22Rv1 (cell line): ENCODE data around the gene MARCHF7.
"Not testable (repeated sequence)": the region's sequence is repeated elsewhere in the genome, so short reads cannot be mapped to it uniquely, and the experiment has no call there.

ENCODE experiments used
- H3K27ac ChIP-seq: fragments of 450-650 bp; 2 replicates; pipeline ENCODE4 v1.5.1; 2017
- ZFX ChIP-seq: fragments of 450-650 bp; IDR thresholded peaks from 2 replicates; pipeline ENCODE4 v1.6.1; 2017; ENCODE audit warnings: antibody characterized with exemption, borderline replicate concordance
- TF ChIP-seq, protein P1 (sequence below): fragments of 450-650 bp; IDR thresholded peaks from 2 replicates; pipeline ENCODE4 v1.5.1; 2017; ENCODE audit warnings: mild to moderate bottlenecking

Gene MARCHF7

DNA sequence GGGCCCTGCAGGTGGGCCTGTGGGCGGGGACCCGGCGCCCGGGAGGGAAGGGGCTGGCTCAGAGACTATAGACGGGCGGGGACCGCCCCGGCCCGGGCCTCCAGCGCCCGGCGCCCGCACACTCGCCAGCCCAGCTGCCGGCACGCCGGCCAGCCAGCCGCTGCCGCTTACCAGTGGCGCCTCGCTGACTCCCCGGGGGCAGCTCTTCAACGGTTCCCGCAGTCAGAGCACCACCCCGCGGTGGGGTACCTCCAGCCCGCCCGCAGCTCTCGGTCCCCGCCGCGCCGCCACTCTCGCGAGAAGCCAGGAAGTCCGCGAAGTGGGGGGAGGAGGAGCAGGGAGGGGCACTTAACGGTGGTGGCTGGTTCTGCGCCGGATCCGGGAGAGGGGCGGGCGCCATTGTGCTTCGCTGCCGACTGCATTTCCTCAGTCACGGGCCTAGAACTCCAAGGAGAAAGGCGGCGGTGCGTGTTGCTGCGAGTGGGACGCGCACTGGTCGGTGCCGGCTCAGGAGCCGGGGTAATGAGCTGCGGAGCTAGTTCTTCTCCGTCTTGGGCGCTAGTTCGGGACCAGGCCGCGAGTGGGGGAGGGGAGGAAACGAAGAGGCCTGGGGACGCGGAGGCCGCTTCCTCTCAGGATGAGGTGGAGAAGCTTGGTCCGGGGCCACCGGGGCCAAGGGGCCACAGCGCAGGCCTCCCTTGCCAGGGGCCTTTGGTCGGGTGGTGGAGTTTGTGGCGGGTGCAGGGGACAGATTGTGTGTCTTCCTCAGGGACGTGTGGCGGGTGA lies at the start of gene MARCHF7:
MARCHF7 (plus strand) TSS at position 364 of the 786 bp plus-strand sequence. CDS start 16,517 bp downstream, outside the sequence.
- H3K27ac ChIP-seq: peak within 1 kb of the TSS; percentile 85
- no peak for TF ChIP-seq ZFX
- TF ChIP-seq, protein P1, sequence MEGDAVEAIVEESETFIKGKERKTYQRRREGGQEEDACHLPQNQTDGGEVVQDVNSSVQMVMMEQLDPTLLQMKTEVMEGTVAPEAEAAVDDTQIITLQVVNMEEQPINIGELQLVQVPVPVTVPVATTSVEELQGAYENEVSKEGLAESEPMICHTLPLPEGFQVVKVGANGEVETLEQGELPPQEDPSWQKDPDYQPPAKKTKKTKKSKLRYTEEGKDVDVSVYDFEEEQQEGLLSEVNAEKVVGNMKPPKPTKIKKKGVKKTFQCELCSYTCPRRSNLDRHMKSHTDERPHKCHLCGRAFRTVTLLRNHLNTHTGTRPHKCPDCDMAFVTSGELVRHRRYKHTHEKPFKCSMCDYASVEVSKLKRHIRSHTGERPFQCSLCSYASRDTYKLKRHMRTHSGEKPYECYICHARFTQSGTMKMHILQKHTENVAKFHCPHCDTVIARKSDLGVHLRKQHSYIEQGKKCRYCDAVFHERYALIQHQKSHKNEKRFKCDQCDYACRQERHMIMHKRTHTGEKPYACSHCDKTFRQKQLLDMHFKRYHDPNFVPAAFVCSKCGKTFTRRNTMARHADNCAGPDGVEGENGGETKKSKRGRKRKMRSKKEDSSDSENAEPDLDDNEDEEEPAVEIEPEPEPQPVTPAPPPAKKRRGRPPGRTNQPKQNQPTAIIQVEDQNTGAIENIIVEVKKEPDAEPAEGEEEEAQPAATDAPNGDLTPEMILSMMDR: peak; percentile 55

DNA sequence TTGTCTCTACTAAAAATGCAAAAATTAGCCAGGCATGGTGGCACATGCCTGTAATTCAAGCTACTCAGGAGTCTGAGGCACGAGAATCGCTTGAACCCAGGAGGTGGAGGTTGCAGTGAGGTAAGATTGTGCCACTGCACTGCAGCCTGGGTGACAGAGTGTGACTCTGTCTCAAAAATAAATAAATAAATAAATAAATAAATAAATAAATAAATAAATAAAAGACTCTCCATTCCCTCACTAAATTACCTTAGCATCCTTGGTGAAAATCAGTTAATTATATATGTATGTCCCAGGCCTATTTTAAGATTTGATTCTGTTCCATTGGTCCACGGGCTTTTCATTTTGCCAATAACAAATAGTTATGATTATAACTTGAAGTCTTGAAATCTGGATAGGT lies 44.9 kb upstream of the MARCHF7 start:
- not testable (repeated sequence) for H3K27ac ChIP-seq

GRCh38 chr2:159671047-159671446 lies 41.3 kb upstream of the MARCHF7 start:
- TF ChIP-seq, protein P1: no peak
- no peak for TF ChIP-seq ZFX
- no peak overlapping the region for H3K27ac ChIP-seq

DNA sequence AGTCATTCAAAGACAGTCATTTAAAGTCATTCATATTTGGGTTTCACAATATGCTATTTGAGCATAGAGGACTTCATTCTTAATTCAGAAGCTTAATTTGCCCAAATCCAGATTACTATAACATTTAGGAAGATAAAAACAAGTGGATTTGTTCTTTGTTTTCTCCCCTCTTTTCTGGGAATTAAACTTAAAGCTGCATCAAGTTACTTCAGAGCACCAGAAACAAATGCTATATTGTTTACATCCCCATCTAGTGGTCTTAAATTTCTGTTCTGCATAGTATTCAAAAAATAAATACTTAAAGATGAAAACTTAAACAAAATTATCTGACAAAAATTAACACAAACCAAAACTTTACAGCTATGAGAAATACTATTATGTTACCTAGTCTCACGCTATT lies 34.7 kb upstream of the MARCHF7 start:
- TF ChIP-seq, protein P1: no peak; the same call in 1 of the 2 replicates
- no peak for TF ChIP-seq ZFX

DNA sequence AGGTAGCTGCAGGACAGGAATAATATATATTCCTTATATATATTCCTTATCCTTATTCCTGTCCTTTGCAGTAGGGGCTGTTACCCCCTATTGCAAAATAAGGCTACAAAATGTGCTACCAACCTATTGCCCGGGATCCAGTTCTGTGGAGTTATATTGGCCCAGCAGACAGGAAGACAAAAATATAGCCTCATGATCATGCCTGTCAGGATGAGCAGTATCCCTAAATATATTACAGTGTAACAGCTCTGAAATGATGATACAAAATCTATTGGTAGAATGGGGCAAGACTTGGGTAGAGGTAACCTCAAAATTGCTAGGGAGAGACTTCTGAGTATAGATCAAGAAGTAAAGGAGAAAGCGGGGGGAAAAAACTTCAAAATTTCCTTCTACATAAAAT lies 31.6 kb upstream of the MARCHF7 start:
- TF ChIP-seq, protein P1: no peak
- TF ChIP-seq ZFX: no peak
- no peak overlapping the region for H3K27ac ChIP-seq

More for the DNA sequence above, 34.7 kb upstream of the MARCHF7 start:
- no peak overlapping the region for H3K27ac ChIP-seq

GRCh38 chr2:159683817-159684216 lies 28.5 kb upstream of the MARCHF7 start:
- TF ChIP-seq ZFX: no peak
- TF ChIP-seq, protein P1: no peak
- no peak overlapping the region for H3K27ac ChIP-seq

DNA sequence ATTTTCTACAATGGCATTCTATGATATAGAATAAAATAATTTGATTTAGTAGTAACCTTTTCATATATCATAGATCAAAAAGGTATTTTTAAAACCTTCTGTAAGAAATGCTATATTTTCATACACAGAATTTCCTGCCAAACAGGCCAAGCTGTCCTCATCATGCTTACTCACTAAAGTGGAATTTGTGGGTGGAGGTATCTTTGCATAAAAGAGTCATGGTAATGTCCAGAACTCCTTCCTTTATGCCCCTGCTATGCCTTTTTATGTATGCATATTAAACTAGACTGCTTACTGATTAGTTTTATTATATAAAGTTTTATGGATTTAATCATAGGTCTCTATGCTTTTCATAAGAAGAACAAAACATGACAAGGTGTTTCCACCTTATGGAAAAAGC lies 27.5 kb upstream of the MARCHF7 start:
- H3K27ac ChIP-seq: no peak overlapping the region
- TF ChIP-seq, protein P1: no peak
- no peak for TF ChIP-seq ZFX
